K562 (cell line): ENCODE results near the gene RAB13. TPM values are rescaled to one million over a fixed set of nuclear protein-coding genes. Genes with fewer than 3 reads are reported as not detected.

Experiments used
- CBX3 ChIP-seq, 2 experiments: IDR thresholded peaks; 1 replicate in 1 of 2; 2 replicates in 1 of 2; pipeline ENCODE4 v1.6.1; 2012; ENCODE audit warnings: inconsistent platforms in 2 of 2, low read length in 2 of 2, borderline replicate concordance in 1 of 2, control low read depth in 1 of 2
- EHMT2 ChIP-seq: fragments of 450-650 bp; IDR thresholded peaks from 2 replicates; pipeline ENCODE4 v1.6.1; 2018; ENCODE audit warnings: antibody characterized with exemption
- ELK3 ChIP-seq: fragments of 450-650 bp; formaldehyde crosslinking; IDR thresholded peaks from 2 replicates; pipeline ENCODE4 v1.4.0; 2020; ENCODE audit warnings: mild to moderate bottlenecking
- MCM3 ChIP-seq: fragments of 450-650 bp; IDR thresholded peaks from 2 replicates; pipeline ENCODE4 v1.6.1; 2016
- MED1 ChIP-seq: sonication (generic); formaldehyde crosslinking; IDR thresholded peaks from 2 replicates; pipeline ENCODE4 v1.8.1; 2023; ENCODE audit warnings: missing genetic modification reagents, borderline replicate concordance
- NELFE ChIP-seq: IDR thresholded peaks from 2 replicates; pipeline ENCODE4 v1.6.1; 2011; ENCODE audit warnings: mild to moderate bottlenecking; ENCODE audit not compliant: insufficient read depth, insufficient read length
- NFRKB ChIP-seq: fragments of 450-650 bp; IDR thresholded peaks from 2 replicates; pipeline ENCODE4 v1.6.1; 2016; ENCODE audit warnings: low read depth
- RAD21 ChIP-seq, 2 experiments: fragments of 250-450 bp in 1 of 2; fragments of 450-650 bp in 1 of 2; sonication (Bioruptor Pico) in 1 of 2; formaldehyde crosslinking in 1 of 2; IDR thresholded peaks in 1 of 2; conservative IDR thresholded peaks in 1 of 2; 2 replicates each; pipeline versions ENCODE4 v1.4.0 to v1.8.0; 2020 to 2022; ENCODE audit warnings: mild to moderate bottlenecking in 2 of 2, moderate library complexity in 1 of 2
- RB1 ChIP-seq: fragments of 450-650 bp; IDR thresholded peaks from 2 replicates; pipeline ENCODE4 v1.6.1; 2017; ENCODE audit warnings: low read depth, mild to moderate bottlenecking
- TCF15 ChIP-seq: fragments of 250-450 bp; sonication (Bioruptor Pico); IDR thresholded peaks from 2 replicates; pipeline ENCODE4 v1.8.0; 2022; ENCODE audit warnings: moderate library complexity, mild to moderate bottlenecking, inconsistent platforms
- TCF3 ChIP-seq: sonication (generic); formaldehyde crosslinking; IDR thresholded peaks from 2 replicates; pipeline ENCODE4 v1.4.0; 2020; ENCODE audit warnings: mild to moderate bottlenecking, missing genetic modification reagents
- XRCC4 ChIP-seq: IDR thresholded peaks from one replicate; pipeline ENCODE4 v1.6.1; 2011; ENCODE audit not compliant: insufficient read depth, insufficient read length; ENCODE audit errors: extremely low read depth
- ZBTB40 ChIP-seq, 2 experiments: fragments of 450-650 bp in 1 of 2; sonication (generic) in 1 of 2; formaldehyde crosslinking in 1 of 2; IDR thresholded peaks; 2 replicates each; pipeline versions ENCODE4 v1.7.1 to v1.9.0; 2016 to 2022; ENCODE audit warnings: inconsistent platforms in 1 of 2, mild to moderate bottlenecking in 1 of 2, missing genetic modification reagents in 1 of 2
- ZNF174 ChIP-seq: fragments of 250-450 bp; sonication (Bioruptor Pico); IDR thresholded peaks from 2 replicates; pipeline ENCODE4 v1.4.0; 2020; ENCODE audit warnings: mild to moderate bottlenecking
- ZNF175 ChIP-seq: fragments of 200-800 bp; sonication (Bioruptor generic); IDR thresholded peaks from 2 replicates; pipeline ENCODE4 v1.6.1; 2016; ENCODE audit warnings: low read depth, mild to moderate bottlenecking, missing genetic modification characterization, missing compliant biosample characterization
- ZNF280A ChIP-seq: fragments of 450-650 bp; IDR thresholded peaks from 2 replicates; pipeline ENCODE4 v1.6.1; 2018; ENCODE audit warnings: mild to moderate bottlenecking, low read depth; ENCODE audit not compliant: partially characterized antibody
- ZZZ3 ChIP-seq: fragments of 450-650 bp; IDR thresholded peaks from 2 replicates; pipeline ENCODE4 v1.6.1; 2016; ENCODE audit warnings: antibody characterized with exemption, mild to moderate bottlenecking, moderate library complexity
- polyA plus RNA-seq, 8 experiments: library from polyadenylated mRNA; depleted of rRNA in 4 of 8; stranded (reverse) in 5 of 8; unstranded in 3 of 8; fragments of >200 nt; fragmentation: Nextera tagmentation in 2 of 8; fragmentation: Illumina TruSeq in 1 of 8; extraction: Ambion mirVana in 2 of 8; extraction: Trizol in 1 of 8; gene quantifications; 2 replicates each; pipeline versions ENCODE4 v1.2.1 to v1.2.3, GENCODE V29; 2011 to 2014; ENCODE audit warnings: inconsistent platforms in 1 of 8, missing spikeins in 1 of 8
- total RNA-seq, 7 experiments: library from RNA; depleted of rRNA in 6 of 7; stranded (reverse); fragments of >200 nt in 6 of 7; fragmentation: Illumina TruSeq in 2 of 7; extraction: Trizol in 2 of 7; gene quantifications; 2 replicates each; pipeline versions ENCODE4 v1.2.1 to v1.2.3, GENCODE V29; 2011 to 2021; ENCODE audit warnings: low replicate concordance in 1 of 7

The RAB13 gene
- total and polyA plus RNA-seq, 9 of the 15 experiments (the other 6 are each of a cell fraction or from before 2014, with no cell fraction given): 22.3 to 100 (median 39.8) TPM

- no peak; the same call in 1 of the 2 replicates for TF ChIP-seq ZBTB40 (IDR thresholded peaks at IDR 0.05)
- TF ChIP-seq ZBTB40 (CRISPR knock-in tag; IDR thresholded peaks at IDR 0.05): no peak
- TF ChIP-seq RAD21 (CRISPR knock-in tag; conservative IDR thresholded peaks at IDR 0.05 in 1 of 2, IDR thresholded peaks at IDR 0.05 in 1 of 2): no peak
- no peak for TF ChIP-seq ELK3 (CRISPR knock-in tag)
- TF ChIP-seq MED1 (CRISPR knock-in tag): no peak
- no peak for TF ChIP-seq ZNF175 (CRISPR knock-in tag)
- 0 out of 2 replicates have a peak, but pooled peaks have one; percentile 12 for TF ChIP-seq TCF3 (CRISPR knock-in tag)
- TF ChIP-seq EHMT2: no peak
- TF ChIP-seq XRCC4: no peak
- TF ChIP-seq RB1: peak; percentile 22; the same call in 1 of the 2 replicates
- no peak for TF ChIP-seq TCF15
- TF ChIP-seq ZZZ3: no peak
- TF ChIP-seq ZNF174 (CRISPR knock-in tag): no peak
- peak in 1 of 2 experiments; percentile 18; a peak in 1 of 3 replicates for TF ChIP-seq CBX3 (IDR thresholded peaks at IDR 0.05; ENCODE audit: borderline replicate concordance in 1 of 2, low read length in 2 of 2)
- TF ChIP-seq NELFE: no peak
- TF ChIP-seq NFRKB: no peak
- TF ChIP-seq ZNF280A: no peak
- no peak for TF ChIP-seq MCM3
Measured at GRCh38 chr1:153963850-153964331, 22.2 kb downstream of the RAB13 start (continued).
